Spleen (tissue), 7 donors: ENCODE results near the gene PLA2G4A.

Experiments
- CTCF ChIP-seq, 11 experiments: fragments of 200-600 bp in 7 of 11; fragments of 450-650 bp in 4 of 11; sonication (generic) in 4 of 11; IDR thresholded peaks in 8 of 11; conservative IDR thresholded peaks in 3 of 11; 1 replicate in 7 of 11; 2 replicates in 4 of 11; pipeline versions ENCODE4 v1.4.0 to v1.8.0; 2016 to 2021; ENCODE audit warnings: antibody characterized with exemption in 11 of 11, inconsistent platforms in 4 of 11, mild to moderate bottlenecking in 1 of 11
- POLR2A ChIP-seq, 3 donors: fragments of 450-650 bp; IDR thresholded peaks; one replicate each; pipeline ENCODE4 v1.5.1; 2017; ENCODE audit warnings: antibody characterized with exemption in 3 of 3, mild to moderate bottlenecking in 1 of 3
- POLR2AphosphoS5 ChIP-seq, 3 donors: sonication (generic); formaldehyde crosslinking; IDR thresholded peaks; one replicate each; pipeline ENCODE4 v1.5.1; 2017; ENCODE audit warnings: antibody characterized with exemption in 3 of 3
- donor health status: DM: no; HTN: no; CAD: no; lungs with moderate emphysema.
- donor health status: DM: no; HTN: no; CAD: no.
- donor health status: DM: no; HTN: no; CAD: no.

- TF ChIP-seq CTCF (IDR thresholded peaks at IDR 0.05 in 8 of 11, conservative IDR thresholded peaks at IDR 0.05 in 3 of 11) (no peak), POLR2A (IDR thresholded peaks at IDR 0.05) (no peak), POLR2AphosphoS5 (IDR thresholded peaks at IDR 0.05) (no peak)
Observed at GRCh38 chr1:186943891-186944686, 115.3 kb downstream of the PLA2G4A start.
